Measurements from ENCODE around the gene PGLYRP1.

Gene PGLYRP1

DNA sequence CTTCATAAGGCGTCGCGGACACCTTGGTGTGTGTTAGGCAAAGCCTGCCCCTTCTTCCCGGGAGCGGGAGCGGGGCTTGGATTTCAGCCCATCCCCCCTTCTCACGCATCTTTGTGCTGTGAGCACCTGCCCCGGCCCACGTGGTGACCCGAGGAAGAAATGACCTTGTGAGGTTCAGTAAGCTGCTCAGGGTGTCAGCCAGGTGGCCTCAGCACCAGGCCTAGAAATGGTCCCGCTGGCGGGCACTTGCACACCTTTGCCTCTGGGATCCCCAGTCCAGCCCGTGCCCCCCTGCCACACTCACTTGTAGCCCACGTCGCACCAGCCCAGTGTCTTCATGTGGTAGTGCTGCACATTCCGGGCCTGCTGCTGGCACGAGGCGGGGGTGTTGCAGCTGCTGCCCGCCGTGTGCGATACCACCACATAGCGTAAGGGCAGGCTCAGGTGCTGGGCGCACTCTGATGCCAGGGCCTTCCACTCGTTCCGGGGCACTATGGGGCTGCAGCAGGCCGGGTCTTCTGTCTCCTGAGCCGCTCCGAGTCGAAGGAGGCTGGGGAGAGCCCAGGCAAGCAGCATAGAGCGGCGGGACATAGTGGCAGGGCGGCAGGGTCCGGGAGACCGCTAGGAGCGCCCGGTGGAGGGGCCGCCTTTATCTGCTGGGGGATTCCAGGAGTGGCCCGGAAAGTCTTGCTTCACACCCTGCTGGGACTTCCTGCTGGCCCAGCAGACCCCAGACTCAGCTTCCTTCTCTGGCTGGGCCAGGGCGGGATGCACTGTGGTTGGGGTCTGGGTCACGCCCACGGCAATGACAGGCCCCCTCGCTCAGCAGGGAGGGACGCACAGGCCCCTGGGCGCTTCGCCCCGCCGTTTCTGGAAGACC, at the start of gene PGLYRP1:
Gene PGLYRP1 (minus strand): TSS at position 623 of the 880 bp plus-strand sequence. CDS start 32 bp downstream, at position 591.
- DNase-seq (ENCODE audit: extremely low read depth in 1 of 2, low read depth in 1 of 2): no peak

DNA sequence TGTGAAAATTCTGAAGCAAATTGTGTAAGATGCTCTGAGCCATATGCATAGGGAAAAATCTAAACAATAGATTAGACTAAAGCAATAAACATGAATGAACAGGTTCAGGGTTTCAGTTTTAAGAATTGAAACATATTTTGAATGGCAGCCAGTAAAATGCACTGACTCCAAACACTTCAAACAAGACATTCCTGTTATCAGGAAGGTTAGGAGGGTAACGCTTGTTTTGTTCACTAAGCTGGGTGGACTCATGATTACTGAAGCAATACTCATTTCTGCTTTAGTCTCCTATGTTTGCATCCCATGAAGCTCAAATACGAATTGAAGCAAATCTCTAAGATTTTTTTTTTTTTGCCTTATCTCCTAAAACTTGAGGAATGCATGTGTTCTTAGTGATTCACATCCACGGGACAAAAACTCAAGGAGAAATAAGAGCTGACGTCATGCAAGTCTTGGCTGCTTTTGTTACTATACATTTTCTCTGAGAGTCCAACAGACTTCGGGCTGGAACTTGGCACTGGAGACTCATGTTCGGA, 47.0 kb upstream of the PGLYRP1 start:
- no peak for DNase-seq (ENCODE audit: extremely low read depth in 1 of 2, low read depth in 1 of 2)

DNA sequence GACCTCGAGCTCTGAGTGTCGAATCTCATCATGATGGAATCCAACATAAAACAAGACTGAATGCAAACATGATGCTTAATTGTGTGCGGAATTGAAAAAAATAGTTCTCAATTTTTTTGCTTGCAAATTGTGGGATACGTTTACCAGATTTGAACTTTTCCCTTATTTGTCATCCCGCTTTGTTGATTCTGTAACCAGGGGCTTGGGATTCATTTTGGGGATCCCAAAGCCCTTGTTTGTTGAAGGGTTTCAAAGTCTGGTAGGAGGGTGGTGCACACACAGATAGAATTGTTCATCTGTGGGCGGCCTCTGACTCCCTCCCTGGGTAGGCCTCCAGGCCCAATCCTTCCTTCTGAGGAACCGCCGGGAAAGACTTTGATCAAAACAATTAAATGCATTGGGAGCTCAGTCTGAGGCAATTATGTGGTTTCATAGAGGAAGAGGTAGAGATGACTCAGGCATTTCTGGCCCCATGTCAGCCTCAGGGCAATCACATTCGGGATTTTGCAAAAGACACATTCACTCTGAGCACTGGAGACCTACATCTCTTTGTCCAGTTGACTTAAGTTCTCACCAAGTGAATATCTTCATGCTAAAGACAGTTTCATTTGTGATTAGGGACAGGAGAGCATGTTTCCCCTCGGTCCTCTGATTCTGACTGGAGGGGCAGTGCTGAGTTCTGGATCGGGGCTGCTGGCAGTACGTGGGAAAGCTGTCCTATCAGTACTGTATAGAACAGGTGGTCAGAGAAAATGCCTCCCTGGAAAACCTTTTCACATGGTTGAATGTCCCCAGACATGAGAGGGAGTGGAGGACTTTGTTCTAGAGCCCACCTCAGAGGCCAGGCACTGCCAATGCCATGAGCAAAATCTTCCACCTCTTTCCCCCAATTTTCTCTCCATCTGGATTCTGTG, 45.7 kb upstream of the PGLYRP1 start:
- no peak for DNase-seq (ENCODE audit: extremely low read depth in 1 of 2, low read depth in 1 of 2)

DNA sequence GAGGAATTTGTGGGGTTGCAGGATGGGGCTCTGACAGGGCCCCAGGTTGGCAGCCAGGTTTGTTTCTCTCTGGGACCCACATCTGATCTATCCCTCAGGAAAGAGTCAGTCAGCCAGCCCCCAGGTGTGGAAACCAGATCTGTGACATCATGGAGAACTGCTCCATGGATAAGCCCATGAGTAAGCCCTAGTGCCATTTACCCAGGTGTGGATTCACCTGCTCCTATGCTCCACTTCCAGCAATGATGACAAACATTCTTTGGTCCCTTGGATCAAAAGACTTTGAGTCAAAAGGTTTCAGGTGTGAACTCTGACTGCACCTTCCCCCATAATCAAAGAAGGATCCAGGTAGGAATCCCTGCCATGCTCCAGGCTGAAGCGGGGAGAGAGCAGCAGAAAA, 44.8 kb upstream of the PGLYRP1 start:
- no peak for DNase-seq (ENCODE audit: extremely low read depth in 1 of 2, low read depth in 1 of 2)

DNA sequence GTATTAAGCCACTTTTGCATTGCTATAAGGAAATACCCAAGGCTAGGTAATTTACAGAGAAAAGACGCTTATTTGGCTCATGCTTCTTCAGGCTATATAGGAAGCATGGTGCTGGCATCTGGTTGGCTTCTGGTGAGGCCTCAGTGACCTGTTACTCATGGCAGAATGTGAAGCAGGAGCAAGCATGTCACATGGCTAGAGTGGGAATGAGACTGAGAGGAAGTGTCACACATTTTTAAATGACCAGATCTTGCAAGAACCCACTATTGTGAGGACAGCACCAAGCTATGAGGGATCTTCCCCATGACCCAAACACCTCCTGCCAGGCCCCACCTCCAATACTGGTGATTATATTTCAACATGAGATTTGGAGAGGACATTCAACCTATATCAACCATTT, 43.6 kb upstream of the PGLYRP1 start:
- no peak for DNase-seq (ENCODE audit: extremely low read depth in 1 of 2, low read depth in 1 of 2)

DNA sequence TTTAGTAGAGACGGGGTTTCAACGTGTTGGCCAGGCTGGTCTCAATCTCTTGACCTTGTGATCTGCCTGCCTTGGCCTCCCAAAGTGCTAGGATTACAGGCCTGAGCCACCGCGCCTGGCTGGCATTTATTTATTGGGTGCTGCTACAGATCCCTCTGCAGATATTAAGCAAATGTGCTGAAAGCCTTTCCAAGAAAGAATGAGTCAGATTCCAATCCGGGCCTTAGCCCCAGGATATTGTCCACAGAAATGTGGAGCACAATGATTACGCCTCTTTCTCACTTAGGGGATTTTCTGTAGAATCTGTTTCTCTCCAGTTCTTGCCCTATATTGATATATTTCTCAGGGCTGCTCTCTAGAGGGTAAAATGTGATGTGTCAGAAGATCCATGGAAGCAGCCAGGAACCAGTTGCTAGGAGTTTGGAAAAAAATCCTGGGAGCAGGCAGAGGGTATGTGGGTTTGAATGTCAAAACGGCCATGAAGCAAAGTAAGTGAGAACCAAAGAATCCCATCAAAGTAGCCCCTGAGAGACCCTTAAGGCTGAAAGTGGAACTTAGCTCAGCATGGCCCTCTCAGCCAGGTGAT, 42.7 kb upstream of the PGLYRP1 start:
- no peak for DNase-seq (ENCODE audit: extremely low read depth in 1 of 2, low read depth in 1 of 2)

- no peak for DNase-seq (ENCODE audit: extremely low read depth in 1 of 2, low read depth in 1 of 2)
Measured at GRCh38 chr19:46063201-46063600, 40.3 kb upstream of the PGLYRP1 start.

GRCh38 chr19:46060012-46060411, 37.2 kb upstream of the PGLYRP1 start:
- no peak for DNase-seq (ENCODE audit: extremely low read depth in 1 of 2, low read depth in 1 of 2)

DNA sequence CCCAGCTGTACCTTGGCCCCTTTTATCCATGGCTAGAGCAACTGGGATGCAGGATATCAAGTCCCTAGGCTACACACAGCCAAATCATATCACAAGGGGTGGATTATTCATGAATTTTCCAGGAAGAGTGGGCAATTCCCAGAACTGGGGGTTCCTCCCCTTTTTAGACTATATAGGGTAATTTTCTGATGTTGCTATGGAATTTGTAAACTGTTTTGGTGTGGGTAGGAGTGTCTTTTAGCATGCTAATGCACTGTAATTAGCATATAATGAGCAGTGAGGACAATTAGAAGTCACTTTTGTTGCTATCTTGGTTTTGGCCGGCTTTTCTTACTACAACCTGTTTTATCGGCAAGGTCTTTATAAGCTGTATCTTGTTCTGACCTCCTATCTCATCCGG, 35.9 kb upstream of the PGLYRP1 start:
- DNase-seq (ENCODE audit: extremely low read depth in 1 of 2, low read depth in 1 of 2): no peak

GRCh38 chr19:46056536-46056935, 33.7 kb upstream of the PGLYRP1 start:
- DNase-seq (ENCODE audit: extremely low read depth in 1 of 2, low read depth in 1 of 2): no peak

DNA sequence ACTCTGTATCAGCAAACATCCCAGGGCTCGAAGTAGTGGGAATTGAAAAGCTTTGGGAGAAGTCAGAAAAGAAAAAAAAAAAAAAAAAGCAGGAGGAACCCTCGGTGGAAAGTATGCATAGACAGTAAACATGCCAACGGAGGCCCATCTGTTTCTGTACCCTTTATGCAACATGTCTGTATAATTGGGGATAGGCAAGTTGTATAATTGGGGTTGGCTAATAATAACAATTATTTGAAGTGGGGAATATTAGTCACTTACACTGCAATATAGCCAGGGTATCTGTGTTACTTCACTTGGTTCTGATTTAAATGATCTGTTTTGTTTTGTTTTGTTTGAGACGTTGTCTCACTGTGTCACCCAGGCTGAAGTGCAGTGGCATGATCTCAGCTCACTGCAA, 30.0 kb upstream of the PGLYRP1 start:
- DNase-seq (ENCODE audit: extremely low read depth in 1 of 2, low read depth in 1 of 2): no peak

DNA sequence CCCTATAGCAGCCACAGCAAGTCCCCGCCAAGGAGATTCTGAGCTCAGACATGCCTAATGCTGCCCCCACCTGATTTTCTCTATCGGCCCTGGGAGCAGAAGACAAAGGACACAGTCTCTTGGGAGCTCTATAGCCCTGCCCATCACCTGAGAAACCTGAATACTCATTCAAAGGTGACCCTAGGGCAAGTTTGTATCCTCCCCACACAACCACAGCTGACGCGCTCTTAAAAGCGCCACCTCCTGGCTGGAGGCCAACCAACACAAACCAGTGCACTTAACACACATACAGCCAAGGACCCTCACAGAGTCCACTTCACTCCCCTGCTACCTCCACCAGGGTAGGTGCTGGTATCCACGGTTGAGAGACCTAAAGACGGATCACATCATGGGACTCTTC, 26.7 kb upstream of the PGLYRP1 start:
- no peak for DNase-seq (ENCODE audit: extremely low read depth in 1 of 2, low read depth in 1 of 2)

DNA sequence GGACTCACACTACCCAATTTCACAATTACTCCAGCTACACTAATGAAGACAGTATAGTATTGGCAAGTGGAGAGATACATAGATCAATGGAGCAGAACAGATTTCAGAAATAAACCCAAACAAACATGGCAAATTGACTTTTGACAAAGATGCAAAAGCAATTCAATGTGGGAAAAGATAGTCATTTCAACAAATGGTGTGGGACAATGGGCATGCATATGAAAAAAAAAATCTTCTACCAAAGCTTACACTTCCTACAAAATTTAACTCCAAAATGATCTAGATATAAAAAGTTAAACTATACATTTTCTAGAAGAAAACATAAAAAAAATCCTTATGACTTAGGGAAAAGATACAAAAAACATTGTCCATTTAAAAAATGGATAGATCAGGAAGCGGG, 20.7 kb upstream of the PGLYRP1 start:
- no peak for DNase-seq (ENCODE audit: extremely low read depth in 1 of 2, low read depth in 1 of 2)

GRCh38 chr19:46042252-46042883, 19.5 kb upstream of the PGLYRP1 start:
- DNase-seq (ENCODE audit: extremely low read depth in 1 of 2, low read depth in 1 of 2): no peak

DNA sequence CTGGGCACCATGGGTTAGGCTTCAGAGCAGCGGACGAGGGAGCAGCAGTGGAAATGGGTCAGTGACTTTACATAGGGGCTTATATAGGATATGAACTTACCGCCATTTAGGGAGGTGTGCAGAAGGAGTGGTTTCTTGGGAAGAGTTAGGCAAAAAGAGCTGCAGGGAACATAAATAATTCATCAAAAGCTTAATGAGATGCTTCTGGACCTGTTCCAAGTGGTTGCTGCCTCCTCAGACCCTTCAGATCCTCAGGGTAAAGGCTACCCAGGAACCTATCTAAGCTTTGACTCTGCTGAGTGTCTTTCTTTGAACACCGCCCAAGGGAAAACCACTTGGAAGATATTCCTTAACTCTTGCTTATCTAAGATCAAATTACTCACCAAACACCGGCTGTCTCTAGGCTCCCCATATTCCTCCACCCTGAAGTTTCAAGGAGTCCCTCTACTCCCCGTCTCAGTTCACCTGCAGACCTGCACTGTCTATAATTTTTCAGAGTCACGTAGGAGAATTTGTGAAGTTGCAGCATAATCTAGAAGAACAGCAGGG, 18.2 kb upstream of the PGLYRP1 start, which contains the start of gene IGFL4:
Gene IGFL4 (minus strand): TSS at position 51 of the 549 bp plus-strand sequence. CDS start 40 bp downstream, at position 11.
- DNase-seq (ENCODE audit: extremely low read depth in 1 of 2, low read depth in 1 of 2): no peak

DNA sequence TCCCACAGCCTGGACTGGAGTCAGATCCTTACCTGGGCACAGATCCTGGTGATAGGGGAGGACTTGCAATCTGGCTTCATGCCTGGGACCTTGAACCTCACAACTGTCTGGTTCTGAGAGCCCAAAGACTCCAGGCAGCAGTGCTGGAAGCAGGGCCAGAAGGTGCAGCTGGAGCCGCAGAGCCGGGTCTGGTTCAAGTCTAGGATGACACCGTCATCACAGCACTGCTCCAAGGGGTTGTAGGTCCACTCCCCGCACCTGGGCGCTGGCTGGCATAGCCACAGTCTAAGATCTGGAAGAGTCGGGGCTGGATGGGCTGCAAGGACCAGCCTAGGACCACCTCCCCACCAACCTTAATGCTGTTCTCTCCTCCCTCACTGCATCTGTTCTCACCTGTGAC, 17.3 kb upstream of the PGLYRP1 start:
- DNase-seq (ENCODE audit: extremely low read depth in 1 of 2, low read depth in 1 of 2): no peak

DNA sequence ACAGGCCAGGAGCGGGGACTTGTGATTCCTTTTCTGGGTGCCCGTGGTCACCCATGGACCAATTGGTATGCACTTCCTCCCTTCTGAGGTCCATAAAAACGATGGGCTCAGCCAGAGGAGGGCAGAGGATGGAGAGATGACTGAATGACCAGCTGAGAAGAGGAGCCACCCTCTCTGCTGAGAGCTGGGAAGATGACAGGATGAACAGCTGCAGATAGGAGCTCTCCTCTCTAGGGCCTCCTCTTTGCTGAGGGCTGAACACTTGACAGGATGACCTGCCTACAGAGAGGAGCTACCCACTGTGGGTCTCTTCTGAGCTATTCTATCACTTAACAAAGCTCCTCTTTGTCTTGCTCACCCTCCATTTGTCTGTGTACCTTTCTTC, 13.9 kb upstream of the PGLYRP1 start:
- no peak for DNase-seq (ENCODE audit: extremely low read depth in 1 of 2, low read depth in 1 of 2)

DNA sequence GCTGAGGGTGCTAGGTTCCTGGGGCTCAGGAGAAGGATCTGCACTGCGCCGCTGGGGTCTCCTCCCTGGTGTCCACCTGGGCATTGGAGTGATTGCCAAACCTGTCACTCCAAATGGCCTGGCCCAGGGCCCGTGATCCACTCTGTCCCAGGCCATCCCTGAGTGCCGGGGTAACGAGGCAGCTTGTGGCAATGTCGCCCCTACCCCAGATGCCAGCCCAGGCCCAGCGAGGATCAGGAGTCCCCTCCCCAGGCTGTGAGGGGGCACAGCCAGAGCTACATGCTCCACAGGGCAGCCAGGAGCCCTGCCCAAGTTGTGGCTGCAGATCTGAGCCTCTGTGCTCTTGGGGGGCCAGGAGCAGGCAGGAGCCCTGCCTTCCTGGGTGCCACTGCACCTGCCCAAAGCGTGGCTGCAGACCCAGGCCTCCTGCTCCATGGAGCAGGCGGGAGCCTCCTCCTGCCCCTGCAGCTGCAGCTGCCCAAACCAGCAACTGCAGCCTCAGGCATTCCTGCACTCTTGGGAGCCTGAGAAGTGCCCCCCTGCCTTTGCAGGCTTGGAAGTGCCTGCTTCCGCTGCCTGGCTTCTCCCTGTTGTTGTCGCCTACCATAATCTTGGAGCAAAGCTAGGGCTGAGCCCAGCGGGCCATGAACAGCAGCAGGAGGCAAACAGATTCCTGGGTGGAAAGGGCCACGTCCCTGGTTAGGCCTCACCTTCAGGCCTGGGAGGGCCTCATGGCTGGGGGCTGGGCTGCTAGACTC, 13.3 kb upstream of the PGLYRP1 start:
- DNase-seq (ENCODE audit: extremely low read depth in 1 of 2, low read depth in 1 of 2): no peak

DNA sequence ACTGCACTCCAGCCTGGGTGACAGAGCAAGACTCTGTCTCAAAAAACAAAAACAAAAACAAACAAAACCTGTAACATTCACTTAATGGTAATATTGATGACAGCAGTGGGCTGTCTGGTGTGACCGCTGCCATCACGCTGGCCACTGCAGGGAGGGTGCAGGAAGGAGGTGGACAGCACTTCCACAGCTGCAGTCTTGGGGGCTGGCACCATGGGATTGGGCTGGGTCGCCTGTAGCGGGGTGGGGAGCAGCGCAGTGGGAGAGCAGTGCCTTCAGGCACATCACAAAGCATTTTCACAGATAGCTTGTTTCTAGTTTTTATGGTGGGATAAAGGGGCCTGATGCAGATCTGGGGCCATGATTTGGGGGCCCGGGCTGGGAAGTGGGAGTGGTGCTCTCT, 12.7 kb upstream of the PGLYRP1 start:
- DNase-seq (ENCODE audit: extremely low read depth in 1 of 2, low read depth in 1 of 2): no peak

DNA sequence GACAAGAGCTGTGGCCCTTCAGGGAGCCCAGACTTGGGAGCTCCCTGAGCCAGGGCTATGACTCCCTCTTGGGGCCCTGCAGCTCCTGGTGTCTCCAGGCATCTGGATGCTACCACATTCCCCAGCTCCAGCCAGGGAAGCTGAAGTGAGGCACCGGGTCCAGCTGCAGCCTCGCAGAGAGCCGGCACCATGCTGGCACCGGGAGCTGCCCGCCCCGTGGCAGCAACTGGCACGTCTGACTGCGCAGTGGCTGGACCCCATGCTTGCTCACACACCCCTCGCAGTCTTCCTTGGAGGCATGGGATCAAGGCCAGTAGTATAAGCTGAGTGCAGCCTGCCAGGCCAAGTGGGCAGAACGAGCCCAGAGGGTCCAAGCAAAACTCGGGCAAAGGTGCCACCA, 10.5 kb upstream of the PGLYRP1 start:
- DNase-seq (ENCODE audit: extremely low read depth in 1 of 2, low read depth in 1 of 2): no peak

Data from activated CD8-positive, alpha-beta memory T cell treated with anti-CD3 and anti-CD28 coated beads for 1 hour (primary cell).